HepG2 (cell line): ENCODE results near the gene RNASE8. TPM values are rescaled to one million over a fixed set of nuclear protein-coding genes. Genes with fewer than 3 reads are reported as not detected.

Source experiments
- AHDC1 ChIP-seq: sonication (generic); formaldehyde crosslinking; IDR thresholded peaks from 2 replicates; pipeline ENCODE4 v1.5.1; 2020; ENCODE audit warnings: mild to moderate bottlenecking, missing genetic modification reagents, borderline replicate concordance
- JDP2 ChIP-seq: sonication (generic); formaldehyde crosslinking; IDR thresholded peaks from 2 replicates; pipeline ENCODE4 v1.8.1; 2022; ENCODE audit warnings: missing genetic modification reagents, borderline replicate concordance
- MLLT10 ChIP-seq: sonication (generic); formaldehyde crosslinking; IDR thresholded peaks from 2 replicates; pipeline ENCODE4 v1.4.0; 2020; ENCODE audit warnings: missing genetic modification reagents
- NFKB2 ChIP-seq: sonication (generic); formaldehyde crosslinking; IDR thresholded peaks from 2 replicates; pipeline ENCODE4 v1.4.0; 2020; ENCODE audit warnings: missing genetic modification reagents, borderline replicate concordance
- PHF20 ChIP-seq: sonication (generic); formaldehyde crosslinking; IDR thresholded peaks from 2 replicates; pipeline ENCODE4 v1.5.0; 2020; ENCODE audit warnings: mild to moderate bottlenecking, missing genetic modification reagents
- RCOR2 ChIP-seq: IDR thresholded peaks from 2 replicates; pipeline ENCODE4 v1.6.1; 2016; ENCODE audit warnings: missing biosample characterization, missing genetic modification reagents
- TBX2 ChIP-seq: sonication (generic); formaldehyde crosslinking; IDR thresholded peaks from 2 replicates; pipeline ENCODE4 v1.5.0; 2020; ENCODE audit warnings: missing genetic modification reagents, mild to moderate bottlenecking, borderline replicate concordance
- TIGD3 ChIP-seq: sonication (generic); formaldehyde crosslinking; IDR thresholded peaks from 2 replicates; pipeline ENCODE4 v1.5.1; 2020; ENCODE audit warnings: mild to moderate bottlenecking, missing genetic modification reagents, borderline replicate concordance
- USF2 ChIP-seq, 2 experiments: sonication (generic) in 1 of 2; formaldehyde crosslinking in 1 of 2; IDR thresholded peaks; 2 replicates each; pipeline versions ENCODE4 v1.5.1 to v1.6.1; 2011 to 2020; ENCODE audit warnings: borderline replicate concordance in 1 of 2, low read depth in 1 of 2, low read length in 1 of 2, mild to moderate bottlenecking in 1 of 2, missing genetic modification reagents in 1 of 2, moderate library complexity in 1 of 2
- ZBTB20 ChIP-seq: sonication (generic); formaldehyde crosslinking; IDR thresholded peaks from 2 replicates; pipeline ENCODE4 v1.8.1; 2023; ENCODE audit warnings: missing genetic modification reagents, low read depth, mild to moderate bottlenecking, borderline replicate concordance
- ZNF281 ChIP-seq: sonication (generic); formaldehyde crosslinking; IDR thresholded peaks from 2 replicates; pipeline ENCODE4 v1.4.0; 2020; ENCODE audit warnings: missing genetic modification reagents, borderline replicate concordance
- ZNF296 ChIP-seq: sonication (generic); formaldehyde crosslinking; conservative IDR thresholded peaks from 2 replicates; pipeline ENCODE4 v1.5.0; 2020; ENCODE audit warnings: mild to moderate bottlenecking, missing genetic modification reagents
- ZNF557 ChIP-seq: sonication (generic); formaldehyde crosslinking; IDR thresholded peaks from 2 replicates; pipeline ENCODE4 v1.4.0; 2020; ENCODE audit warnings: missing genetic modification reagents
- ZNF639 ChIP-seq: conservative IDR thresholded peaks from 2 replicates; pipeline ENCODE4 v1.6.1; 2018; ENCODE audit warnings: missing genetic modification reagents
- ZNF766 ChIP-seq: sonication (generic); formaldehyde crosslinking; IDR thresholded peaks from 2 replicates; pipeline ENCODE4 v1.5.0; 2020; ENCODE audit warnings: missing genetic modification reagents, borderline replicate concordance
- polyA plus RNA-seq, 8 experiments: library from polyadenylated mRNA; depleted of rRNA in 3 of 8; stranded (reverse) in 7 of 8; unstranded in 1 of 8; fragments of >200 nt; fragmentation: Illumina TruSeq in 4 of 8; extraction: Trizol in 4 of 8; gene quantifications; 2 replicates each; pipeline versions ENCODE4 v1.2.1 to v1.2.3, GENCODE V29; 2011 to 2016; ENCODE audit warnings: low read depth in 4 of 8, missing spikeins in 1 of 8, mixed read lengths in 1 of 8; ENCODE audit not compliant: insufficient read depth in 1 of 8
- total RNA-seq, 5 experiments: library from RNA; depleted of rRNA; stranded (reverse); fragments of >200 nt; fragmentation: Illumina TruSeq; extraction: Trizol; gene quantifications; 2 replicates each; pipeline ENCODE4 v1.2.3, GENCODE V29; 2016; ENCODE audit warnings: low read depth in 1 of 5

The RNASE8 gene
- total and polyA plus RNA-seq, 2 of the 13 experiments (the other 11 are each of a cell fraction or from before 2014, with no cell fraction given), result not detected

GRCh38 chr14:21048638-21049037 lies 9.0 kb upstream of the RNASE8 start (continued):
- TF ChIP-seq AHDC1 (peak; percentile 49; the same call in 1 of the 2 replicates), ZBTB20 (CRISPR knock-in tag) (0 out of 2 replicates have a peak, but pooled peaks have one; percentile 34), ZNF766 (no peak), ZNF639 (CRISPR knock-in tag) (no peak), ZNF281 (no peak), NFKB2 (CRISPR knock-in tag) (no peak), TIGD3 (no peak), ZNF557 (no peak), JDP2 (CRISPR knock-in tag) (no peak), ZNF296 (CRISPR knock-in tag) (no peak), TBX2 (CRISPR knock-in tag) (peak; percentile 72), USF2 (IDR thresholded peaks at IDR 0.05; ENCODE audit: low read depth, low read length) (no peak), USF2 (CRISPR knock-in tag; IDR thresholded peaks at IDR 0.05; ENCODE audit: borderline replicate concordance) (no peak), PHF20 (CRISPR knock-in tag) (no peak), MLLT10 (no peak), RCOR2 (CRISPR knock-in tag) (peak; percentile 71; the same call in 1 of the 2 replicates)
